Small intestine (tissue), 7 donors: ENCODE results near the gene PRKAG2. TPM values are rescaled to one million over a fixed set of nuclear protein-coding genes. Genes with fewer than 3 reads are reported as not detected.

ENCODE experiments used
- DNase-seq, 2 donors: peaks; one replicate each; pipeline versions ENCODE4 v3.0.0 to v3.0.0-alpha.2; 2013
- FAIRE-seq: peaks from 2 replicates; lab custom pipeline; 2012; peaks lifted over from hg19 to GRCh38; lab: Jason Lieb, UNC
- H3K27ac ChIP-seq, 3 donors: one replicate each; pipeline ENCODE4 v1.5.1; 2013; ENCODE audit warnings: low read length in 2 of 3, mild to moderate bottlenecking in 2 of 3, control low read depth in 1 of 3, inconsistent platforms in 1 of 3, low read depth in 1 of 3, moderate library complexity in 1 of 3
- H3K27me3 ChIP-seq, 3 donors: one replicate each; pipeline ENCODE4 v1.6.1; 2013; ENCODE audit warnings: low read length in 3 of 3, inconsistent platforms in 1 of 3; ENCODE audit not compliant: control insufficient read depth in 3 of 3, insufficient read depth in 3 of 3
- H3K36me3 ChIP-seq, 3 donors: one replicate each; pipeline ENCODE4 v1.6.1; 2013; ENCODE audit warnings: low read length in 3 of 3, inconsistent platforms in 1 of 3, low read depth in 1 of 3, mild to moderate bottlenecking in 1 of 3, moderate library complexity in 1 of 3; ENCODE audit not compliant: control insufficient read depth in 3 of 3, insufficient read depth in 2 of 3
- H3K4me1 ChIP-seq, 3 donors: one replicate each; pipeline ENCODE4 v1.6.1; 2013; ENCODE audit warnings: low read length in 2 of 3, inconsistent platforms in 1 of 3, low read depth in 1 of 3, mild to moderate bottlenecking in 1 of 3, moderate library complexity in 1 of 3; ENCODE audit not compliant: control insufficient read depth in 3 of 3, insufficient read depth in 2 of 3
- H3K4me3 ChIP-seq, 3 donors: one replicate each; pipeline ENCODE4 v1.5.1; 2013; ENCODE audit warnings: low read length in 3 of 3, control low read depth in 1 of 3, inconsistent platforms in 1 of 3, low read depth in 1 of 3, mild to moderate bottlenecking in 1 of 3, moderate library complexity in 1 of 3
- H3K9me3 ChIP-seq, 2 donors: one replicate each; pipeline ENCODE4 v1.6.1; 2013; ENCODE audit warnings: low read depth in 1 of 2, low read length in 1 of 2; ENCODE audit not compliant: control insufficient read depth in 2 of 2, insufficient read depth in 1 of 2
- WGBS, 3 donors: extraction: QIAGEN DNeasy Blood & Tissue Kit; methylation state at CpG; one replicate each; pipeline ENCODE4 v1.1.7; 2013; 5-methylcytosine and 5-hydroxymethylcytosine counted together
- polyA plus RNA-seq, 4 donors: library from polyadenylated mRNA; stranded (reverse) in 3 of 4; unstranded in 1 of 4; fragments of 200-250 nt in 3 of 4; fragments of 120-200 nt in 1 of 4; gene quantifications; one replicate each; pipeline versions ENCODE4 v1.2.1 to v1.2.3, GENCODE V29; 2013
- donor health status: healthy with polysubstance abuse.
- donor health status: control.
- donor health status: control.
- donor health status: Bipolar disorder and iron deficiency.
- donor health status: healthy.

The PRKAG2 gene
- polyA plus RNA-seq, 4 donors: 26.3 to 57.9 (median 49.4) TPM

DNA sequence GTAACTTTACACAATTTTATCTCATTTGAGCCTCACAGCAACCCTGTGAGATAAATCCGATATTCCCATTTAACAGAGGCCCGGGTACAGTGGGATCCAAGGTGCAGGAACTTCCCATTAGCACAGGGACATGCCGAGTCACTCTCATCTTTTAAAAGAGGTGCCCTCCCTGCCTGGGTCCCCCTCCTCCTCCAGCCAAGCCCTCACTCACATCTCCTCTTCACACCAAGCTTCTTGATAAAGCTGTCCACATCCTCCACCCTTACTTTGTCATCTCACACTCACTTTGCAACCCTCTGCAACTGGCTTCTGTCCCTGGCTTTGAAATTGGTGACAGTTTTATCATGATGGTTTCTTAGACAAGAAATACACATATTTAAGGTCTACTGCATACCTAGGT is 212.6 kb downstream of the PRKAG2 start:
- 88 to 96% (median 94%) methylated on average over 3 of the region's 3 CpGs for WGBS, 3 donors
- Histone ChIP-seq H3K27ac (no peak overlapping the region), H3K4me1 (no peaks in the 10 kb centered on the region), H3K27me3 (no peaks in the 10 kb centered on the region), H3K9me3 (peaks cover 0 to 27% of the 10 kb centered on the region in 2 donors), H3K36me3 (peaks cover 0 to 28% (median 0%) of the 10 kb centered on the region in 3 donors), H3K4me3 (no peak overlapping the region)
- no peak for FAIRE-seq
- no peak for DNase-seq

DNA sequence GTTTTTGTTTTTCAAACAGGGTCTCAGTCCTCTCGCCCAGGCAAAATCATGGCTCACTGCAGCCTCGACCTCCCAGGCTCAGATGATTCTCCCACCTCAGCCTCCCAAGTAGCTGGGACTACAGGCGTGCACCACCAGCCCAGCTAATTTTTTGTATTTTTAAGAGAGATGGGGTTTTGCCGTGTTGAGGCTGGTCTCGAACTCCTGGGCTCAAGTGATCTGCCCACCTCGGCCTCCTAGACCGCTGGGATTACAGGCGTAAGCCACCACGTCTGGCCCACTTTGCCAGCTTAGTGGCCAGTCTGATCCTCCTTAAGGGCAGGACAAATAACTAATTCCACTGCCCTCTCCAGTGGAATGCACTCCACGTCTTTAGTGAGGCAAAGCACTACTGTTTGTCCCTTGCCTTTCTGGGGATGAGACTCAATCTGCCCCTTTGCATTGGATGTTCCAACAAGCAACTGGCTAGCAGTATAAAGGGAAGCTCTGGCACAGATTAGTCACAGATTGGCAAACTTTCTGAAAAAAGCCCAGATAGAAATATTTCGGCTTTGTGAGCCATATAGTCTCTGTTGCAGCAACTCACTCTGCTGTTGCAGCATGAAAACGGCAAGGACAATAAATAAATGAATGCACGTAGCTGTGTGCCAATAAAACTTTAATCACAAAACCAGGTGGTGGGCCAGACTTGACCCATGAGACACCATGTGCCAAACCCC is 213.4 kb downstream of the PRKAG2 start:
- FAIRE-seq (no peak), DNase-seq (no peak)
- peaks cover 0 to 24% of the 10 kb centered on the region in 2 donors for H3K9me3 ChIP-seq
- H3K27me3 ChIP-seq: no peaks in the 10 kb centered on the region
- H3K4me3 ChIP-seq: no peak overlapping the region
- H3K27ac ChIP-seq: no peak overlapping the region
- WGBS, 3 donors: 89 to 91% (median 89%) methylated on average over 13 of the region's 13 CpGs
- no peaks in the 10 kb centered on the region for H3K4me1 ChIP-seq
- peaks cover 0 to 28% (median 0%) of the 10 kb centered on the region in 3 donors for H3K36me3 ChIP-seq

DNA sequence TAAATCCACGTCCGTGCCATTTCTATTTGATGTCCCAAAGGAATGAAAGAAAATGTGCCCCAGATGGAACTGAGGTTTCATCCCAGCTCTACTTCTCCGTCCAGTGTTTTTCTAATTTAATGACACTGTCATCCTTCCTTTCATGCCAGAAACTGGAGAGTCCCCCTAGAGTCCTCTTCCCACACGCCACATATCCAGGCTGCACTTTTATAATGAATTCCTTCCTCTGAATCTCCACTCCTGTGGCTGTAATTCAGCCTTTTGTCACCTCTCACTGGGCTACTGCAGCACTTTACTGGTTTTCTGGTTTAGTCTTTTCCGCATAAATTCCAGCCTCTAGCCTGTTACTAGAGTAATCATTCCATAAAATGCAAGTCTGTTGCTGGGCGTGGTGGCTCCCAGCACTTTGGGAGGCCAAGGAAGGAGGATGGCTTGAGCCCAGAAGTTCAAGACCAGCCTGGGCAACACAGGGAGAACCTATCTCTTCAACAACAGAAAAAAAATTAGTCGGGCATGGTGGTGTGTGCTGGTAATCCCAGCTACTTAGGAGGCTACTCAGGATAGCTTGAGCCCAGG is 214.6 kb downstream of the PRKAG2 start:
- FAIRE-seq (no peak), DNase-seq (no peak)
- H3K4me1 ChIP-seq: no peaks in the 10 kb centered on the region
- H3K4me3 ChIP-seq: no peak overlapping the region
- H3K36me3 ChIP-seq: peaks cover 0 to 16% (median 0%) of the 10 kb centered on the region in 3 donors
- 82 to 88% (median 84%) methylated on average over 7 of the region's 7 CpGs for WGBS, 3 donors
- H3K9me3 ChIP-seq: peaks cover 0 to 12% of the 10 kb centered on the region in 2 donors
- H3K27me3 ChIP-seq: no peaks in the 10 kb centered on the region
- no peak overlapping the region for H3K27ac ChIP-seq

DNA sequence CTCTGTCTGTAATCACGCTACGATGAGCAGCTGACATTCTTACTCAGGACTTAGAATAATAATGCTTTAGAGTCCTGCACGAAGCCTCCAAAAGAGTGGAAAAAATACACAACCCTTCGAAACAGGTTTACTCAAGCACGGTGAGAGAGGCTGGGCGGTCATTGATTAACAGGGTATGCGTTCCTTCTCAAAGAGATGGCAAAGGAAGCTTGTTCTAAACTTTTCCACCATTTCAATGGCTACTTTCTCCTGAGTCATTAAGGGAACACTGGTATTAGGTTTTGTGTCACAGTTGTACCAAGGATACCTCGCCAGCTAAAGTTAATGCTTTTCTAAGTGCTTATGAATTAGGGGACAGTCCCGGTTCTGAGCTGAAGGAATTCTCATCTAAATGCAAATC is 215.3 kb downstream of the PRKAG2 start:
- DNase-seq: no peak

DNA sequence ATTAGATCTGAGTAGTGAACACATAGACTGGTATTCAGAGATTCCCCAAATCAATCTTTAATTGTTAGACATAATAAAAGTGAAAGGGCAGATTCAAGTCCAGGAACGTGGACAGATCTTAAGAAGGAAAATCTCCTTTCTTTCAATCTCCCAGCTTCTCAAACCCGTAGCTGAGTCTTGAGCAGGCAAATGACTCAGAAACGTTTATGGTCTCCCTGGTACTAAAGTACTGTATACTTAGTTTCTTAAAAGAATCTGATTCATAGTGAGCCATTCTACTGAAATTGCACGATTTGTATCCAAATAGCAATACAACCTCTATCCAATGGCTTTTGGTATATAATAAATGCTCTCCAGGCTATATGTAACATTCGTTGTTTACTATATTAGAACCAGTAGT is 216.8 kb downstream of the PRKAG2 start:
- 71 to 81% (median 71%) methylated on average over 5 of the region's 5 CpGs for WGBS, 3 donors
- DNase-seq: no peak
- H3K27ac ChIP-seq: no peak overlapping the region
- peaks cover 0 to 6% (median 0%) of the 10 kb centered on the region in 3 donors for H3K36me3 ChIP-seq
- peaks cover 0 to 4% of the 10 kb centered on the region in 2 donors for H3K9me3 ChIP-seq
- no peak overlapping the region for H3K4me3 ChIP-seq
- FAIRE-seq: no peak
- no peaks in the 10 kb centered on the region for H3K27me3 ChIP-seq
- H3K4me1 ChIP-seq: no peaks in the 10 kb centered on the region

More for the DNA sequence above, 215.3 kb downstream of the PRKAG2 start:
- no peaks in the 10 kb centered on the region for H3K4me1 ChIP-seq
- H3K36me3 ChIP-seq: peaks cover 0 to 12% (median 0%) of the 10 kb centered on the region in 3 donors
- WGBS, 3 donors: 92 to 93% (median 93%) methylated on average over 9 of the region's 9 CpGs
- H3K4me3 ChIP-seq: no peak overlapping the region
- H3K27me3 ChIP-seq: no peaks in the 10 kb centered on the region
- peaks cover 0 to 5% of the 10 kb centered on the region in 2 donors for H3K9me3 ChIP-seq
- no peak overlapping the region for H3K27ac ChIP-seq
- FAIRE-seq: no peak

DNA sequence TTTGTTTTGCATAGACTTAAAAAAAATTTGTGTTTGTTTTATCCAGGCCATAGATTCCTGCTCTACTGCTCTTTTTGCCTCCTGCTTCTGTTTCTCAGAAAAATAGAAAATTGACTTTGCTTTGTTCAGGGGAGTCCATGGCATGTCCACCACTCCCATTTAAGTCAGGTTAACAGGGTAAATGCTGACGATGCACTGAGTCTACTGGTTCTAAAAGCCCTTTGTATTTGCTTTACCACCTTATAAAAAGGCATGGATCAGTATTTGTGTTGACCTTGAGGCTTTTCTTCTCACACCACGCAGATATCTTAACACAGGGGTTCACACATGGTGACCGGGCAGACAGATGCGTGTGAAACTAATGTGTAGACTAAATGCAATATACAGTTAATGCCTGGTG is 217.7 kb downstream of the PRKAG2 start:
- 81 to 86% (median 82%) methylated on average over 4 of the region's 4 CpGs for WGBS, 3 donors
- Histone ChIP-seq H3K27me3 (no peaks in the 10 kb centered on the region), H3K36me3 (peaks cover 0 to 9% (median 0%) of the 10 kb centered on the region in 3 donors), H3K4me3 (no peak overlapping the region), H3K27ac (no peak overlapping the region), H3K9me3 (peaks cover 0 to 14% of the 10 kb centered on the region in 2 donors), H3K4me1 (no peaks in the 10 kb centered on the region)
- FAIRE-seq: no peak
- DNase-seq: no peak

DNA sequence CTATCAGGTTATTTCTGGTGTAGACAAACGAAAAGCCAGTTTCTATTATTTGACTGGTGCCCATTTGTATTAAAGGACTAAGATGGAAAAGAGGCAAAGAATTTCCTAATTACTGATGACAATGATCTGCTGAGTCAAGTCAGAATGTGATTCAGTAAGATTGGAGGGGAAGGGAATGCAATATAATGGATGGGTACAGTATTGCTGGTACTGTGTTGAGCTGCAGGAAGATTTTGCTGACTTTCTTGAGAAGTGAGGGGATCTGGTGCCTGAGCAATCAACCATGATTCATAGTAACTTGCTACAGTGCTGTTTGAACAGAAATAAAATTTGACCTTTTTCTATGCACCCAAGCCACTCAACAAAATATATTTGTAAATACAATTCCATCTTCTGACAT is 218.1 kb downstream of the PRKAG2 start:
- Histone ChIP-seq H3K4me3 (no peak overlapping the region), H3K9me3 (peaks cover 0 to 14% of the 10 kb centered on the region in 2 donors), H3K27me3 (no peaks in the 10 kb centered on the region), H3K27ac (no peak overlapping the region), H3K4me1 (no peaks in the 10 kb centered on the region), H3K36me3 (peaks cover 0 to 11% (median 0%) of the 10 kb centered on the region in 3 donors)
- FAIRE-seq: no peak
- no peak for DNase-seq
- WGBS, 3 donors: 91 to 95% (median 93%) methylated on average over 1 of the region's 1 CpG

DNA sequence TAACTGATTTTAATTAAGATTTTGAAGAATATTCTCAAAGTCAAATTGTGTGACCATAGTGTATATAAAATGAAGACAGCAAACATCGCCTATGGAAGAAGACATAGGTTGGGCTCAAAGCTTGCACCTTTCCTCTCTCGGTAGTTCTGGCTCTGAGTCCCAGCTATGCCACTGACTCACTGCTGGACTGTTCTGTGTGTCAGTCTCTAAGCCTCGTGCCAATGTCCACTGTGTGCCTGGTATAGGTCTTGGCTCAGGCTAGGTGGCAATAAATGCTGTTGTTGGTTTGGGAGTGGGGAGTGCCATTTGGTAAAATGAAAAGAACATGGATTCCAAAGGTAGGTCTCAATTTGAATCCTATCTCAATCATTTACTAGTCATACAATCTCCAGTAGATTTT is 219.7 kb downstream of the PRKAG2 start:
- DNase-seq (peak in 1 of 2 donors; percentile 45), FAIRE-seq (no peak)
- 86 to 89% (median 87%) methylated on average over 3 of the region's 3 CpGs for WGBS, 3 donors
- Histone ChIP-seq H3K27ac (no peak overlapping the region), H3K27me3 (no peaks in the 10 kb centered on the region), H3K36me3 (peaks cover 0 to 9% (median 0%) of the 10 kb centered on the region in 3 donors), H3K4me1 (no peaks in the 10 kb centered on the region), H3K9me3 (peaks cover 0 to 14% of the 10 kb centered on the region in 2 donors), H3K4me3 (no peak overlapping the region)
